ENCODE measurements around the gene GRIK5. TPM values are rescaled to one million over a fixed set of nuclear protein-coding genes. Genes with fewer than 3 reads are reported as not detected.
"Not testable (repeated sequence)": the region's sequence is repeated elsewhere in the genome, so short reads cannot be mapped to it uniquely, and the experiment has no call there.

GRIK5 gene
- total RNA-seq, 2 experiments from 2014 or later = 0.63 to 0.95 TPM

DNA sequence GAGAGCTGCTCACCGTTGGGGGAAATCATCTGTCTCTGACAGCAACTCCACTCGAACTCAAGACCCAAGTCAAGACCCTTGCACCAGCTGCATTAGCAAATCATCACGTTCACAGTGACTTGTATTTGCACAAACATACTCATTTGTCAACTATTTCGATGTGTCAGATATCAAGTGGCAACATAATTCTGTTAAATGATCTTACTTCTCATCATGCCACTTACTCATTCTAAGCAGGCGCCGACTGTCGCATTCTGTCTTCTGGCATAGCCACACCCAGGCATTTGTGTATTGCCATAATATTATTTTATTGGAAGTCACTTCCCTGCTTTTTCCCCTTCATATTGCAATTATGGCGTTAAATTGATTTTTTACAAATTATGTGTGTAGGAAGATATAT lies 53.0 kb downstream of the GRIK5 start:
- CTCF ChIA-PET = interaction anchor here (1.4 kb wide), 1 partner anchor 18 kb away, joined by 4 read pairs; no protein-coding TSS in a partner anchor
- H3K4me3 Mint-ChIP-seq = no peak overlapping the region
- H3K36me3 Mint-ChIP-seq (ENCODE audit: low read depth) = no peaks in the 10 kb centered on the region
- intact Hi-C loops (cut with micrococcal nuclease) = no loop called here
- DNase-seq (no peak), ATAC-seq (no peak)
- H3K27ac Mint-ChIP-seq = no peak overlapping the region
- peaks cover 6% of the 10 kb centered on the region for H3K4me1 Mint-ChIP-seq (ENCODE audit: low read depth)
- POLR2A ChIA-PET = interaction anchor here (0.7 kb wide), 1 partner anchor 17 kb away, joined by 3 read pairs; no protein-coding TSS in a partner anchor
- no peaks in the 10 kb centered on the region for H3K9me3 Mint-ChIP-seq
- peaks cover 2% of the 10 kb centered on the region for H3K27me3 Mint-ChIP-seq
- TF ChIP-seq CTCF (IDR thresholded peaks at IDR 0.05) = no peak

GRCh38 chr19:42012747-42013146 lies 57.3 kb downstream of the GRIK5 start:
- H3K27me3 Mint-ChIP-seq; ATAC-seq; H3K4me3 Mint-ChIP-seq; DNase-seq; H3K9me3 Mint-ChIP-seq; H3K36me3 Mint-ChIP-seq (ENCODE audit: low read depth); intact Hi-C loops (cut with micrococcal nuclease); H3K27ac Mint-ChIP-seq; POLR2A ChIA-PET; H3K4me1 Mint-ChIP-seq (ENCODE audit: low read depth): not testable (repeated sequence)
- CTCF ChIA-PET = interaction anchor here (1.5 to 2.6 kb wide), 3 partner anchors 11 to 22 kb away, joined by 5 to 7 read pairs (median 5); no protein-coding TSS in a partner anchor

DNA sequence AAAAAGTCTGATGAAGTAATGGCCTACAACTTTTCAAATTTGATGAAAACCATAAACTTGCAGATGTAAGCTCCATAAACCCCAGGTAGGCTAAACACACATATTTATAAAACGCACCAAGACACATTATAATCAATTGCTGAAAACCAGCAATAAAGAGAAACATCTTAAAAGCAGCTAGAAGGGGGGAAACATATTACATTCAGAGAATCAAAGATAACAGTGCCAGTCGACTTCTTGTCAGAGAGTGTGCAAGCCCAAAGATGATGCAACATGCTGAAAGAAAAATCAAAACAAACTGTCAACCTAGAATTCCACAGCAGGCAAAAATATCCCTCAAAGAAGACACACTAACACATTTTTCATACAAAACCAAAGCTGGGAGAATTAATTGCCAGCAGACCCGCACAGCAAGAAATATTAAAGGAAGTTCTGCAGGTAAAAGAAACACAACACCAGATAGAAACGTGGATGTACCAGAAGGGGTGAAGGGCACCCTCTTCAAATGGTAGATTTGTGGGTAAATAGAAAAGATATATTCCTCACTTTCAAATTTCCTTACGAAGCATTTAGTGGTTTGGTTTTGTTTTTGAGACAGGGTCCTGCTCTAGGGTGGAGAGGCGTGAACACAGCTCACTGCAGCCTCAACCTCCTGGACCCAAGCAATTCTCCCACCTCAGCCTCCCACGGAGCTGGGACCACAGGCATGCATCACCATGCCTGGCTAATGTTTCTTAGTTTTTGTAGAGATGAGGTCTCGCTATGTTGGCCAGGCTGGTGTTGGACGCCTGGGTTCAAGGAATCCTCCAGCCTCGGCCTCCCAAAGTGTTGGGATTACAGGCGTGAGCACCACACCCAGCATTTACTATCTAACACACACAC lies 59.5 kb downstream of the GRIK5 start:
- no peaks in the 10 kb centered on the region for H3K27me3 Mint-ChIP-seq
- ChIA-PET CTCF (interaction anchor here (0.9 to 2.4 kb wide), 4 partner anchors 8 to 52 kb away, joined by 3 to 11 read pairs (median 4); no protein-coding TSS in a partner anchor), POLR2A (no interaction called here)
- peak overlapping the region; percentile 29 for H3K27ac Mint-ChIP-seq
- peaks cover 4% of the 10 kb centered on the region for H3K4me1 Mint-ChIP-seq (ENCODE audit: low read depth)
- DNase-seq = no peak
- H3K36me3 Mint-ChIP-seq (ENCODE audit: low read depth) = no peaks in the 10 kb centered on the region
- H3K4me3 Mint-ChIP-seq = no peak overlapping the region
- TF ChIP-seq CTCF (IDR thresholded peaks at IDR 0.05) = no peak
- no peak for ATAC-seq
- intact Hi-C loops (cut with micrococcal nuclease) = no loop called here
- no peaks in the 10 kb centered on the region for H3K9me3 Mint-ChIP-seq

GRCh38 chr19:42006569-42006968 lies 63.4 kb downstream of the GRIK5 start:
- no peak overlapping the region for H3K27ac Mint-ChIP-seq
- no peak for TF ChIP-seq CTCF (IDR thresholded peaks at IDR 0.05)
- peaks cover 9% of the 10 kb centered on the region for H3K27me3 Mint-ChIP-seq
- H3K9me3 Mint-ChIP-seq = no peaks in the 10 kb centered on the region
- no peak for DNase-seq
- CTCF ChIA-PET = no interaction called here
- intact Hi-C loops (cut with micrococcal nuclease) = no loop called here
- POLR2A ChIA-PET = no interaction called here
- no peak for ATAC-seq
- no peak overlapping the region for H3K4me3 Mint-ChIP-seq
- H3K4me1 Mint-ChIP-seq (ENCODE audit: low read depth) = peaks cover 4% of the 10 kb centered on the region
- no peaks in the 10 kb centered on the region for H3K36me3 Mint-ChIP-seq (ENCODE audit: low read depth)

GRCh38 chr19:42005504-42005903 lies 64.5 kb downstream of the GRIK5 start:
- Mint-ChIP-seq H3K4me1 (ENCODE audit: low read depth) (peaks cover 4% of the 10 kb centered on the region), H3K36me3 (ENCODE audit: low read depth) (no peaks in the 10 kb centered on the region), H3K4me3 (no peak overlapping the region), H3K27me3 (peaks cover 13% of the 10 kb centered on the region), H3K27ac (no peak overlapping the region), H3K9me3 (no peaks in the 10 kb centered on the region)
- ChIA-PET CTCF (no interaction called here), POLR2A (interaction anchor here (0.6 kb wide), 1 partner anchor 12 kb away, joined by 3 read pairs; no protein-coding TSS in a partner anchor)
- no peak for TF ChIP-seq CTCF (IDR thresholded peaks at IDR 0.05)
- intact Hi-C loops (cut with micrococcal nuclease) = no loop called here
- DNase-seq (no peak), ATAC-seq (no peak)
